Neural crest cell (in vitro differentiated cells): ENCODE results near the gene EID3. TPM values are rescaled to one million over a fixed set of nuclear protein-coding genes. Genes with fewer than 3 reads are reported as not detected.
A peak's percentile ranks its signal among the peaks of the same experiment; 100 is the strongest.

Source experiments
- DNase-seq: peaks from one replicate; pipeline ENCODE4 v3.0.0; 2021; ENCODE audit warnings: low read depth, mixed read lengths, low spot score
- H3K27ac Mint-ChIP-seq: one replicate; pipeline ENCODE4 v1.8.0; 2021; ENCODE audit warnings: mild to moderate bottlenecking, mixed read lengths; ENCODE audit not compliant: unreplicated experiment
- H3K27me3 Mint-ChIP-seq: 2 replicates; pipeline ENCODE4 v1.8.0; 2021; ENCODE audit warnings: low read depth, mild to moderate bottlenecking, mixed read lengths
- H3K36me3 Mint-ChIP-seq: 2 replicates; pipeline ENCODE4 v1.8.0; 2021; ENCODE audit warnings: low read depth, mild to moderate bottlenecking, mixed read lengths
- H3K4me1 Mint-ChIP-seq: 2 replicates; pipeline ENCODE4 v1.8.0; 2021; ENCODE audit warnings: mixed read lengths
- H3K4me3 Mint-ChIP-seq: one replicate; pipeline ENCODE4 v1.8.0; 2021; ENCODE audit warnings: mild to moderate bottlenecking, mixed read lengths
- H3K9me3 Mint-ChIP-seq: 2 replicates; pipeline ENCODE4 v1.8.0; 2021; ENCODE audit warnings: mixed read lengths
- total RNA-seq: library from RNA; stranded (reverse); gene quantifications from 2 replicates; pipeline ENCODE4 v1.2.1, GENCODE V29; 2021
- TF ChIP-seq, protein P1 (sequence below): fragments of 200-600 bp; sonication (generic); conservative IDR thresholded peaks from 2 replicates; pipeline ENCODE4 v1.5.0; 2021; ENCODE audit warnings: antibody characterized with exemption, mild to moderate bottlenecking

EID3 gene
- total RNA-seq, 1 donor from 2014 or later: 3.0 TPM

DNA sequence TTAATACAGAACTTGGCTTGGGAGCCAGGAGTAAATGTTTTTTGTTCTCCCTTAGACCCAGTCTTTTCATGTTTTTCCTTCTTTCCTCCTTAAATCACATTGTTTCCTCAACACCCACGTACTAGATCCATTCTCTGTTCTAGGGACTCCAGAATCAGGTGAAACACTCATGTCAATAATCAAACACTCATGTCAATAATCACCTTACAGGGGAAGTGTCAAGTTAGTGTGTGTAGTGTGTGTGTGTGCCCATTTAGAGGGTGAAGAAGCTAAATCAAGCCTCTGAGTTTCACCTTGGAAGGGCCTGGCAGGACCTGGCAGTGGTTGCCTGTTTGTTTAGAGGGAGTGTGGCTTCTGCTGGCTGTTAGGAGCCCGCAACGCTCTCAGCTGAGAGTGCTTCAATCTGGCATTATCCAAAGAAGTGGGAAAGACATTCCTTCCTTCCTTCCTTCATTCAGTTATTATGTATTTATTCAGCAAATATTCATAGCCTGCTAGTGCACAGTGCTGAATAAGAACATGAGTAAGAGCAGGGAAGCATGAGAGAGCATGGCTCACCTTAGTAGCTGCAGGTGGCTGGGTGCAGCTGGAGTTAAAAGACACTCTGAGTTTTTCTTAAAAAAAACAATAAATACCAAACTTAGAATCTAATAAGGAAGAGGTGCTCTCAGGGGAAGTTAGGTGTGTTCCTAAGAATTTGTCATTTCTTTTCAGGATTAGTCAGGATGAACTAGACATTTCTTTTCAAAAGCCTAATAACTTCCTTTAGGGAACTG lies 17.6 kb upstream of the EID3 start:
- H3K27me3 Mint-ChIP-seq: no peaks in the 10 kb centered on the region
- H3K4me1 Mint-ChIP-seq: peaks cover 44% of the 10 kb centered on the region
- TF ChIP-seq, protein P1, sequence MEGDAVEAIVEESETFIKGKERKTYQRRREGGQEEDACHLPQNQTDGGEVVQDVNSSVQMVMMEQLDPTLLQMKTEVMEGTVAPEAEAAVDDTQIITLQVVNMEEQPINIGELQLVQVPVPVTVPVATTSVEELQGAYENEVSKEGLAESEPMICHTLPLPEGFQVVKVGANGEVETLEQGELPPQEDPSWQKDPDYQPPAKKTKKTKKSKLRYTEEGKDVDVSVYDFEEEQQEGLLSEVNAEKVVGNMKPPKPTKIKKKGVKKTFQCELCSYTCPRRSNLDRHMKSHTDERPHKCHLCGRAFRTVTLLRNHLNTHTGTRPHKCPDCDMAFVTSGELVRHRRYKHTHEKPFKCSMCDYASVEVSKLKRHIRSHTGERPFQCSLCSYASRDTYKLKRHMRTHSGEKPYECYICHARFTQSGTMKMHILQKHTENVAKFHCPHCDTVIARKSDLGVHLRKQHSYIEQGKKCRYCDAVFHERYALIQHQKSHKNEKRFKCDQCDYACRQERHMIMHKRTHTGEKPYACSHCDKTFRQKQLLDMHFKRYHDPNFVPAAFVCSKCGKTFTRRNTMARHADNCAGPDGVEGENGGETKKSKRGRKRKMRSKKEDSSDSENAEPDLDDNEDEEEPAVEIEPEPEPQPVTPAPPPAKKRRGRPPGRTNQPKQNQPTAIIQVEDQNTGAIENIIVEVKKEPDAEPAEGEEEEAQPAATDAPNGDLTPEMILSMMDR: no peak
- peak overlapping the region; percentile 100 for H3K27ac Mint-ChIP-seq
- no peaks in the 10 kb centered on the region for H3K36me3 Mint-ChIP-seq
- DNase-seq: no peak
- no peaks in the 10 kb centered on the region for H3K9me3 Mint-ChIP-seq
- H3K4me3 Mint-ChIP-seq: peak overlapping the region; percentile 98

DNA sequence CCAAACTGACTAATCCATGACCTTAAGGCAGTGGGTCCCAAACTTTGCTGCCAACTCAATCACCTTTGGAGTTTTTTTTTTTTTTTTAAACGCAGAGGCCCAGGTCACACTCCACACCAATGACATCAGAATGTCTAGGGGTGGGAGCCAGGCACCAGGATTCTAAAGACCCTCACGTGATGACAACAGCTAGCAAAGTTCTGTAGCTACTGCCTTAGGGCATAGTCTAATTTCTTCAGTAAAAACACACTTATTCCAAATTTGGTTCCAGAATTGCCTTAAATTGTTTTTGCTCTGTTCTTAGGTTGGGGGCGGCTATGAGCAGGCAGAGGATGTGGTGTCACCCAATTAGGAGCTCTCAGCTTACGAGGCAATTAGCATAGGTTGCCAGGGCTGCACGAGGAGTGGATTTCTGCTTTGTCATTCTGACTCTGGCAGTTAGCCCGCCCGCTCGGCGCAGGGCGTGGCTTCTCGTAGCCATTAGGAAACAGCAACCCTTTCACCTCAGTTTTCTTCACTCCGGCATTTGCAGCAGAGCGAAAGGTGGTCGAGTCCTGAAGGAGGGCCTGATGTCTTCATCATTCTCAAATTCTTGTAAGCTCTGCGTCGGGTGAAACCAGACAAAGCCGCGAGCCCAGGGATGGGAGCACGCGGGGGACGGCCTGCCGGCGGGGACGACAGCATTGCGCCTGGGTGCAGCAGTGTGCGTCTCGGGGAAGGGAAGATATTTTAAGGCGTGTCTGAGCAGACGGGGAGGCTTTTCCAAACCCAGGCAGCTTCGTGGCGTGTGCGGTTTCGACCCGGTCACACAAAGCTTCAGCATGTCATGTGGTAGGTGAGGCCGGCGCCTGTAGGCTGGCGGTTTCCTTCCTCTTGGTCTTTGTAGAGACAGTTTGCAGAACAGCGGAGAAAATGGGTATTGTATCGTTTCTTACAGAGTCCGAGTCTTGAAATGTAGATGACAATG lies 16.7 kb upstream of the EID3 start:
- Mint-ChIP-seq H3K4me3 (peak overlapping the region; percentile 98), H3K27me3 (no peaks in the 10 kb centered on the region), H3K9me3 (no peaks in the 10 kb centered on the region), H3K36me3 (no peaks in the 10 kb centered on the region), H3K27ac (peak overlapping the region; percentile 100), H3K4me1 (peaks cover 43% of the 10 kb centered on the region)
- TF ChIP-seq, protein P1: peak; percentile 11
- peak; percentile 79 for DNase-seq

DNA sequence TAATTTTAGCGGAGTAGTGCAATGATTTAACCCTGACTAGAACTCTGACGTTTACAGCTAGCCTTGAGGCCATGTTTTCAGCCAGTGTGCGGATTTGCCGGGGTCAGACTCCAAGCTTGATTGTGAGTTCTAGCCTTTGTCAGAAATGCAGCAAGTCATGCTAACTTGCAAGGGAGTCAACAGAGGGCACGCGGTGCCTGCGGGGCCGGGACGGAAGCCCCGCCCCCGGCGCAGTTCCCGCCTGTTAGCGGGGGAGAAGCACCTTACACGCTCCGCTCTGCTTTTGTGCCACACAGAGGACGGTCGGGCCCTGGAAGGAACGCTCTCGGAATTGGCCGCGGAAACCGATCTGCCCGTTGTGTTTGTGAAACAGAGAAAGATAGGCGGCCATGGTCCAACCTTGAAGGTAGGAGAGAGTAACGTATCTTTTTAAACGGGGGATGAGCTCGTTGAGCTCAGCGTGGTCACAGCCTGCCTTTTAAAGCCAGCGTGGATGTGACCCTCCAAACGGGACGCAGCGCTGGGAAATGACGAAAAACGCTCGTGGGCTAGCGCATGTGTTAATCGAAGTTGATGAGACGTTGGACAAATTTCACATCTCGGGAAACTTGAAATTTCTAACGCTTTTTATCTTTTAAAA lies 14.8 kb upstream of the EID3 start:
- H3K4me1 Mint-ChIP-seq: peaks cover 54% of the 10 kb centered on the region
- H3K4me3 Mint-ChIP-seq: peak overlapping the region; percentile 98
- no peaks in the 10 kb centered on the region for H3K27me3 Mint-ChIP-seq
- TF ChIP-seq, protein P1: no peak
- no peaks in the 10 kb centered on the region for H3K9me3 Mint-ChIP-seq
- H3K36me3 Mint-ChIP-seq: peaks cover 15% of the 10 kb centered on the region
- DNase-seq: peak; percentile 77
- H3K27ac Mint-ChIP-seq: peak overlapping the region; percentile 100

- peaks cover 19% of the 10 kb centered on the region for H3K36me3 Mint-ChIP-seq
- H3K4me3 Mint-ChIP-seq: peak overlapping the region; percentile 45
- H3K9me3 Mint-ChIP-seq: no peaks in the 10 kb centered on the region
- DNase-seq: no peak
- no peak overlapping the region for H3K27ac Mint-ChIP-seq
- H3K27me3 Mint-ChIP-seq: no peaks in the 10 kb centered on the region
- TF ChIP-seq, protein P1: no peak
- peaks cover 55% of the 10 kb centered on the region for H3K4me1 Mint-ChIP-seq
Measured at GRCh38 chr12:104290320-104290719, 13.2 kb upstream of the EID3 start.

DNA sequence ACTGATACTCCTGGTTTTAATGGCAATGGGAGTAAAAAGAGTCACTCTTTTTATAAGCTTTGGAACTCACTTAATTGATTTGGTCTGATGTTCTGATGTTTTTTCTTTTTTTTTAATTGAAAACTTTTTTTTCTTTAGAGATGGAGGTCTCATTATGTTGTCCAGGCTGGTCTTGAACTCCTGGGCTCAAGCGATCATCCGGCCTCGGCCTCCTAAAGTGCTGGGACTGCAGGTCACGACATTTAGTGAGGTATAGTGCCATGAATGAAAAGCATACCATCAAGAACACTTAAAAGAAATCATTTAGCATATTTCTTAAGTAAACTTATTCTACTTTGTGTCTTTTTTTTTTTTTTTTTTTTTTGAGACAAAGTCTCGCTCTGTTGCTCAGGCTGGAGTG lies 12.7 kb upstream of the EID3 start:
- Mint-ChIP-seq H3K27ac (no peak overlapping the region), H3K4me1 (peaks cover 55% of the 10 kb centered on the region), H3K4me3 (peak overlapping the region; percentile 70), H3K36me3 (peaks cover 23% of the 10 kb centered on the region), H3K27me3 (no peaks in the 10 kb centered on the region), H3K9me3 (no peaks in the 10 kb centered on the region)
- no peak for DNase-seq
- TF ChIP-seq, protein P1: no peak
